HEK293 (cell line): Measurements from ENCODE around the gene DPYSL4.

ENCODE experiments used
- CTCF ChIA-PET: fragments of 350-600 bp; formaldehyde crosslinking; extraction: SDS; loops from one replicate; lab custom pipeline; 2021; ENCODE audit warnings: antibody characterized with exemption; lab: Yijun Ruan, JAX
- POLR2A ChIA-PET: fragments of 300-600 bp; formaldehyde crosslinking; extraction: SDS; loops from one replicate; lab custom pipeline; 2020; ENCODE audit warnings: antibody characterized with exemption, inconsistent platforms; lab: Yijun Ruan, JAX
- H3K27ac ChIP-seq: fragments of 200-500 bp; sonication (Bioruptor generic); 2 replicates; pipeline ENCODE4 v1.5.1; 2014; ENCODE audit warnings: low read depth, low read length, control low read depth, inconsistent platforms; ENCODE audit errors: extremely low read depth
- H3K36me3 ChIP-seq, 2 experiments: fragments of 200-500 bp in 1 of 2; sonication (Bioruptor generic) in 1 of 2; 1 replicate in 1 of 2; 2 replicates in 1 of 2; pipeline ENCODE4 v1.5.1; 2014 to 2017; ENCODE audit warnings: inconsistent platforms in 2 of 2, low read length in 2 of 2; ENCODE audit not compliant: control insufficient read depth in 2 of 2, insufficient read depth in 1 of 2
- H3K4me1 ChIP-seq: fragments of 200-500 bp; sonication (Bioruptor generic); 2 replicates; pipeline ENCODE4 v1.5.1; 2014; ENCODE audit warnings: mild to moderate bottlenecking, low read length, inconsistent platforms; ENCODE audit not compliant: control insufficient read depth, insufficient read depth
- H3K4me3 ChIP-seq: 2 replicates; pipeline ENCODE4 v1.5.1; 2011; ENCODE audit warnings: low read depth, mild to moderate bottlenecking, control low read depth, low read length, moderate library complexity
- H3K9me3 ChIP-seq: fragments of 200-500 bp; sonication (Bioruptor generic); 2 replicates; pipeline ENCODE4 v1.5.1; 2014; ENCODE audit warnings: low read depth, low read length, inconsistent platforms; ENCODE audit not compliant: control insufficient read depth, insufficient read depth
- BCL6B ChIP-seq: fragments of 450-650 bp; formaldehyde crosslinking; IDR thresholded peaks from 2 replicates; pipeline ENCODE4 v1.5.1; 2017; ENCODE audit warnings: missing biosample characterization, missing genetic modification characterization
- HOXC10 ChIP-seq: sonication (generic); formaldehyde crosslinking; IDR thresholded peaks from 2 replicates; pipeline ENCODE4 v1.8.1; 2023; ENCODE audit warnings: mild to moderate bottlenecking, missing genetic modification reagents
- KLF17 ChIP-seq: fragments of 450-650 bp; formaldehyde crosslinking; IDR thresholded peaks from 2 replicates; pipeline ENCODE4 v1.5.1; 2016; ENCODE audit warnings: missing biosample characterization, missing genetic modification characterization
- SALL2 ChIP-seq: fragments of 450-650 bp; formaldehyde crosslinking; IDR thresholded peaks from 2 replicates; pipeline ENCODE4 v1.5.0; 2017; ENCODE audit warnings: missing biosample characterization, mild to moderate bottlenecking, missing genetic modification characterization, borderline replicate concordance
- TSHZ1 ChIP-seq: fragments of 450-650 bp; formaldehyde crosslinking; IDR thresholded peaks from 2 replicates; pipeline ENCODE4 v1.5.1; 2016; ENCODE audit warnings: missing biosample characterization, missing genetic modification characterization, borderline replicate concordance
- YY2 ChIP-seq: fragments of 450-650 bp; formaldehyde crosslinking; IDR thresholded peaks from 2 replicates; pipeline ENCODE4 v1.5.1; 2016; ENCODE audit warnings: missing biosample characterization, missing genetic modification characterization
- ZBTB1 ChIP-seq: fragments of 450-650 bp; formaldehyde crosslinking; IDR thresholded peaks from 2 replicates; pipeline ENCODE4 v1.5.1; 2016; ENCODE audit warnings: missing biosample characterization, missing genetic modification characterization
- ZBTB49 ChIP-seq: fragments of 450-650 bp; formaldehyde crosslinking; IDR thresholded peaks from 2 replicates; pipeline ENCODE4 v1.5.1; 2016; ENCODE audit warnings: missing biosample characterization, missing genetic modification characterization, low read depth
- ZBTB6 ChIP-seq: fragments of 450-650 bp; formaldehyde crosslinking; IDR thresholded peaks from 2 replicates; pipeline ENCODE4 v1.5.1; 2017; ENCODE audit warnings: missing biosample characterization, missing genetic modification characterization
- ZFP69B ChIP-seq: fragments of 450-650 bp; formaldehyde crosslinking; IDR thresholded peaks from 2 replicates; pipeline ENCODE4 v1.5.1; 2016; ENCODE audit warnings: missing biosample characterization, missing genetic modification characterization
- ZNF138 ChIP-seq: fragments of 450-650 bp; formaldehyde crosslinking; IDR thresholded peaks from 2 replicates; pipeline ENCODE4 v1.5.1; 2016; ENCODE audit warnings: missing biosample characterization, missing genetic modification characterization, borderline replicate concordance
- ZNF140 ChIP-seq: fragments of 450-650 bp; formaldehyde crosslinking; IDR thresholded peaks from 2 replicates; pipeline ENCODE4 v1.5.1; 2016; ENCODE audit warnings: missing biosample characterization, missing genetic modification characterization
- ZNF148 ChIP-seq: fragments of 450-650 bp; formaldehyde crosslinking; IDR thresholded peaks from 2 replicates; pipeline ENCODE4 v1.5.0; 2017; ENCODE audit warnings: missing biosample characterization, missing genetic modification characterization, borderline replicate concordance
- ZNF24 ChIP-seq: fragments of 450-650 bp; formaldehyde crosslinking; IDR thresholded peaks from 2 replicates; pipeline ENCODE4 v1.5.1; 2016; ENCODE audit warnings: missing biosample characterization, missing genetic modification characterization
- ZNF37A ChIP-seq: fragments of 450-650 bp; IDR thresholded peaks from 2 replicates; pipeline ENCODE4 v1.5.1; 2018; ENCODE audit warnings: missing biosample characterization, missing genetic modification characterization
- ZNF48 ChIP-seq: fragments of 450-650 bp; formaldehyde crosslinking; IDR thresholded peaks from 2 replicates; pipeline ENCODE4 v1.5.1; 2016; ENCODE audit warnings: missing biosample characterization, missing genetic modification characterization
- ZNF521 ChIP-seq: fragments of 450-650 bp; formaldehyde crosslinking; IDR thresholded peaks from 2 replicates; pipeline ENCODE4 v1.5.1; 2017; ENCODE audit warnings: missing biosample characterization, mild to moderate bottlenecking, missing genetic modification characterization
- ZNF529 ChIP-seq: fragments of 450-650 bp; formaldehyde crosslinking; IDR thresholded peaks from 2 replicates; pipeline ENCODE4 v1.5.1; 2017; ENCODE audit warnings: missing genetic modification characterization, missing biosample characterization; ENCODE audit not compliant: insufficient replicate concordance
- ZNF639 ChIP-seq: fragments of 450-650 bp; formaldehyde crosslinking; IDR thresholded peaks from 2 replicates; pipeline ENCODE4 v1.5.1; 2016; ENCODE audit warnings: missing biosample characterization, missing genetic modification characterization
- ZNF792 ChIP-seq: fragments of 450-650 bp; formaldehyde crosslinking; IDR thresholded peaks from 2 replicates; pipeline ENCODE4 v1.5.1; 2016; ENCODE audit warnings: missing biosample characterization, missing genetic modification characterization

DPYSL4 gene

GRCh38 chr10:132232023-132232951 lies 45.5 kb downstream of the DPYSL4 start:
- H3K36me3 ChIP-seq: no peaks in the 10 kb centered on the region
- ChIA-PET POLR2A (no interaction called here), CTCF (interaction anchor here (0.7 kb wide), 1 partner anchor 211 kb away, joined by 3 read pairs; no protein-coding TSS in a partner anchor)
- no peaks in the 10 kb centered on the region for H3K4me1 ChIP-seq
- H3K4me3 ChIP-seq: no peak overlapping the region
- TF ChIP-seq ZNF792 (tag by site-specific recombination) (no peak), ZNF140 (tag by site-specific recombination) (no peak), BCL6B (tag by site-specific recombination) (no peak), KLF17 (tag by site-specific recombination) (no peak), ZNF24 (tag by site-specific recombination) (no peak), ZNF37A (tag by site-specific recombination) (no peak), TSHZ1 (no peak), ZBTB49 (tag by site-specific recombination) (no peak), ZNF48 (tag by site-specific recombination) (no peak), ZNF148 (tag by site-specific recombination) (no peak), ZFP69B (no peak), HOXC10 (CRISPR knock-in tag) (no peak), ZBTB1 (no peak), ZBTB6 (tag by site-specific recombination) (no peak), ZNF529 (tag by site-specific recombination) (no peak), ZNF521 (no peak), YY2 (tag by site-specific recombination) (no peak), ZNF639 (tag by site-specific recombination) (no peak), ZNF138 (tag by site-specific recombination) (no peak), SALL2 (tag by site-specific recombination) (no peak)
- no peaks in the 10 kb centered on the region for H3K9me3 ChIP-seq
- no peak overlapping the region for H3K27ac ChIP-seq
